Suprapubic skin (tissue), 3 donors: ENCODE results near the gene SEZ6L2.

Experiments
- EP300 ChIP-seq: sonication (generic); formaldehyde crosslinking; IDR thresholded peaks from one replicate; pipeline ENCODE4 v1.6.1; 2017; ENCODE audit warnings: antibody characterized with exemption
- POLR2A ChIP-seq, 2 donors: fragments of 450-650 bp; IDR thresholded peaks; one replicate each; pipeline ENCODE4 v1.6.1; 2017; ENCODE audit warnings: antibody characterized with exemption in 2 of 2, mild to moderate bottlenecking in 2 of 2, moderate library complexity in 2 of 2
- TF ChIP-seq, protein P1 (sequence below), 2 donors: fragments of 200-600 bp in 1 of 2; fragments of 450-650 bp in 1 of 2; sonication (generic) in 1 of 2; IDR thresholded peaks; one replicate each; pipeline ENCODE4 v1.5.1; 2016 to 2019; ENCODE audit warnings: antibody characterized with exemption in 2 of 2, mild to moderate bottlenecking in 1 of 2, moderate library complexity in 1 of 2

DNA sequence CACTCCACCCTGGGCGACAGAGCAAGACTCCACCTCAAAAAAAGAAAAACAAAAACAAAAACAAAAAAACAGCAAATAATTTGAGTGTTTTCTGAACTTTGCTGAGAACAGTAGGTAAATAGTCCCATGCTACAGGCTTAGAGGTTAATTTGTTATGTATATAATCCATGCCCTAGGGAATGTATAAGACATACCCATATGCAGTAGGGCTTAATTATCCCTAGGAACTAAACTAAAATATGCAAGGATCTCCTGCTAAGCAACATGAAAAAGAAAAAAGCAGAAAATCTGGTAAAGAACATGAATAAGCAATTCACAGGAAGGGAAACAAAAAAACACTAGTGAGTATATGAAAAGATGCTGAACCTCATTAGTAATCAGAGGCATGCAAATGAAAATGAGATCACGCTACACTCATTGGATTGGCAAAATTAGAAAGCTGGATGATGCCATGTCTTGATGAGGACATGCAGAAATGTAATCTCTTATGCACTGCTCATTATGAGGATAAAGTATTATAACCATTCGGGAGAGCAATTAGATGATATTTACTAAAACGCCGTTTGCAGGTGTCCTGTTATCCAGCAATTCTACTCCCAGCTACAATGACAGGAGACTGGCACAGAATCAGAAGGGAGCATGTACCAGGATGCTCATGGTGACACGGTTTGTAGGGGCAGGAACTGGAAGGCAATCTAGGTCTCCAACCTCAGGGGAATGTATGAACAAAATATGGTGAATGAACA is 21.1 kb upstream of the SEZ6L2 start:
- TF ChIP-seq, protein P1, sequence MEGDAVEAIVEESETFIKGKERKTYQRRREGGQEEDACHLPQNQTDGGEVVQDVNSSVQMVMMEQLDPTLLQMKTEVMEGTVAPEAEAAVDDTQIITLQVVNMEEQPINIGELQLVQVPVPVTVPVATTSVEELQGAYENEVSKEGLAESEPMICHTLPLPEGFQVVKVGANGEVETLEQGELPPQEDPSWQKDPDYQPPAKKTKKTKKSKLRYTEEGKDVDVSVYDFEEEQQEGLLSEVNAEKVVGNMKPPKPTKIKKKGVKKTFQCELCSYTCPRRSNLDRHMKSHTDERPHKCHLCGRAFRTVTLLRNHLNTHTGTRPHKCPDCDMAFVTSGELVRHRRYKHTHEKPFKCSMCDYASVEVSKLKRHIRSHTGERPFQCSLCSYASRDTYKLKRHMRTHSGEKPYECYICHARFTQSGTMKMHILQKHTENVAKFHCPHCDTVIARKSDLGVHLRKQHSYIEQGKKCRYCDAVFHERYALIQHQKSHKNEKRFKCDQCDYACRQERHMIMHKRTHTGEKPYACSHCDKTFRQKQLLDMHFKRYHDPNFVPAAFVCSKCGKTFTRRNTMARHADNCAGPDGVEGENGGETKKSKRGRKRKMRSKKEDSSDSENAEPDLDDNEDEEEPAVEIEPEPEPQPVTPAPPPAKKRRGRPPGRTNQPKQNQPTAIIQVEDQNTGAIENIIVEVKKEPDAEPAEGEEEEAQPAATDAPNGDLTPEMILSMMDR (IDR thresholded peaks at IDR 0.05), result no peak
- no peak for TF ChIP-seq EP300
- TF ChIP-seq POLR2A (IDR thresholded peaks at IDR 0.05), result no peak
